ENCODE measurements around the gene SBF2. TPM values are rescaled to one million over a fixed set of nuclear protein-coding genes. Genes with fewer than 3 reads are reported as not detected.
"Not testable (repeated sequence)": the region's sequence is repeated elsewhere in the genome, so short reads cannot be mapped to it uniquely, and the experiment has no call there.

SBF2 gene
- total RNA-seq, 1 donor from 2014 or later: 30.7 TPM

DNA sequence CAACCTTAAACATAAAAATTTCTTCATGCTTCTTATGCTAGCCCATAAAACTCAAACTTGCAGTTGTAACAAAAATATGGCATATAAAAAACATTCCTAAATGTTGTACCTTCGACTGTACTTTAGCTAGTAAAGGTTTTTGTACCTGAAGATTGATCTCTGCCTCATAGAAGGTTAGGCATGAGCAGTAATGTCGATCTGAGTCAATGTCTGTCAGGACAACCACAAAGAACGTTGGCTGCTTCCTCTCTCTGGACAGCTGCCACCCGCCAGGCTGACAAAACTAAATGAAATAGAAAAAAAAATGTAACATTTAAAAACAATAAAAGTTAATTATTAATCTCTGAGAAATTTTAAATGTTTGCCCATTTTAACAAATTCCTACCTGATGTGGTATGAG lies 251.3 kb downstream of the SBF2 start:
- H3K4me3 Mint-ChIP-seq (ENCODE audit: unreplicated experiment): no peak overlapping the region
- DNase-seq: no peak
- H3K27me3 Mint-ChIP-seq (ENCODE audit: unreplicated experiment): no peaks in the 10 kb centered on the region
- H3K9me3 Mint-ChIP-seq (ENCODE audit: unreplicated experiment): peaks cover 5% of the 10 kb centered on the region
- no peak overlapping the region for H3K27ac Mint-ChIP-seq (ENCODE audit: unreplicated experiment)
- no peaks in the 10 kb centered on the region for H3K4me1 Mint-ChIP-seq (ENCODE audit: low read depth, unreplicated experiment)
- TF ChIP-seq, protein P1, sequence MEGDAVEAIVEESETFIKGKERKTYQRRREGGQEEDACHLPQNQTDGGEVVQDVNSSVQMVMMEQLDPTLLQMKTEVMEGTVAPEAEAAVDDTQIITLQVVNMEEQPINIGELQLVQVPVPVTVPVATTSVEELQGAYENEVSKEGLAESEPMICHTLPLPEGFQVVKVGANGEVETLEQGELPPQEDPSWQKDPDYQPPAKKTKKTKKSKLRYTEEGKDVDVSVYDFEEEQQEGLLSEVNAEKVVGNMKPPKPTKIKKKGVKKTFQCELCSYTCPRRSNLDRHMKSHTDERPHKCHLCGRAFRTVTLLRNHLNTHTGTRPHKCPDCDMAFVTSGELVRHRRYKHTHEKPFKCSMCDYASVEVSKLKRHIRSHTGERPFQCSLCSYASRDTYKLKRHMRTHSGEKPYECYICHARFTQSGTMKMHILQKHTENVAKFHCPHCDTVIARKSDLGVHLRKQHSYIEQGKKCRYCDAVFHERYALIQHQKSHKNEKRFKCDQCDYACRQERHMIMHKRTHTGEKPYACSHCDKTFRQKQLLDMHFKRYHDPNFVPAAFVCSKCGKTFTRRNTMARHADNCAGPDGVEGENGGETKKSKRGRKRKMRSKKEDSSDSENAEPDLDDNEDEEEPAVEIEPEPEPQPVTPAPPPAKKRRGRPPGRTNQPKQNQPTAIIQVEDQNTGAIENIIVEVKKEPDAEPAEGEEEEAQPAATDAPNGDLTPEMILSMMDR (IDR thresholded peaks at IDR 0.05; ENCODE audit: partially characterized antibody, unreplicated experiment): no peak
- peaks cover 10% of the 10 kb centered on the region for H3K36me3 Mint-ChIP-seq (ENCODE audit: unreplicated experiment)

DNA sequence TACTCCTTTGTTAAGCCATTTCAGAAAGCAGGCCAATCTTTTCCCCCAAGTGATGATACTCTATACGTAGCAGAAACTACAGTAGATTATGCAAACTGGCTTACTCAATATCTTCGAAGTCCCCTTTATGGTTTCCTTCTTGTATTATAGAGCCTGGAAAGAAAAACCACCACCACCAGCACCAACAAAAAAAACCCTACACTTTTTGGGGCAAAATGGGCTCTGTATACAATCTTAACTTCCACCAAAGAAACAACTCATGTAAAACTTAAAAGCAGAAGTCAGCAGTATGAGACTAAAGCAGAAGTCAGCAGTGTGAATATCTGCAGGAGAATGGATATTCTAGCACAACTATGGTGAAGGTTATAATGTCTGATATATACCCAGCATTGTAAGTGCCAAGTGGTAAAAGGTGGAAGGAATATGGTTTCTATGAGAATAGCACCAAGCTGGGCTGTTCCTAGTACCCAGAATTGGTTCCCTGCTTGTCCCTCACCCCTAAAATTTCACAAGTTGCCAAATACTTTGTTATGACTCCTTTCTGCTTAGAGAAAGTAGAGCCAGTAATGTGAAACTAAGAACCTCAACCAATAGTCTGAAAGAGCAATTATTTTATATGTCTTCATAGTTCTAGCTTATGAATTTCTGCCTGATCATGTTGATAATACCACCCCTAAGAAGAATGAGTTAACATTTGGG lies 252.1 kb downstream of the SBF2 start:
- TF ChIP-seq, protein P1 (IDR thresholded peaks at IDR 0.05; ENCODE audit: partially characterized antibody, unreplicated experiment): no peak
- no peak for DNase-seq
- Mint-ChIP-seq H3K4me1 (ENCODE audit: low read depth, unreplicated experiment) (no peaks in the 10 kb centered on the region), H3K36me3 (ENCODE audit: unreplicated experiment) (peaks cover 10% of the 10 kb centered on the region), H3K27ac (ENCODE audit: unreplicated experiment) (no peak overlapping the region), H3K9me3 (ENCODE audit: unreplicated experiment) (peaks cover 5% of the 10 kb centered on the region), H3K27me3 (ENCODE audit: unreplicated experiment) (no peaks in the 10 kb centered on the region), H3K4me3 (ENCODE audit: unreplicated experiment) (no peak overlapping the region)

DNA sequence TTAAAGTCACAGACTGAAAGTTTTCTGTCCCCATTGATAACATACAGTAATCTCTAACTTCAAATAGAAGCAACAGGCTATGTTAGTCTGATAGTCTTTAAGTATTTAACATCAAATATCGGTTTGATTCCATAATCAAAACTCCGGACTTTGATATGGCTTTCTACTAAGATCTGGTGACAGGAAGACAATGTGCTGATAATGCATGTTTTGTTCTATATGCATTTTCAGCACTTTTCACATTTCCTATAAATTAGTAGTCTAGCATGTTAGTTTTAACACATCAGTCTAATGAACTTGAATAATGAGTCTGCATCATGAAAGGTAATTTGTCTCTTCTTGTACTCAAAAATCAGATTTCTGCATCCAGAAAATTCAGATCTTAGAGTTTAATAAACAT lies 252.7 kb downstream of the SBF2 start:
- no peaks in the 10 kb centered on the region for H3K4me1 Mint-ChIP-seq (ENCODE audit: low read depth, unreplicated experiment)
- H3K27me3 Mint-ChIP-seq (ENCODE audit: unreplicated experiment): no peaks in the 10 kb centered on the region
- H3K4me3 Mint-ChIP-seq (ENCODE audit: unreplicated experiment): no peak overlapping the region
- peaks cover 10% of the 10 kb centered on the region for H3K36me3 Mint-ChIP-seq (ENCODE audit: unreplicated experiment)
- DNase-seq: no peak
- TF ChIP-seq, protein P1 (IDR thresholded peaks at IDR 0.05; ENCODE audit: partially characterized antibody, unreplicated experiment): no peak
- H3K27ac Mint-ChIP-seq (ENCODE audit: unreplicated experiment): no peak overlapping the region
- H3K9me3 Mint-ChIP-seq (ENCODE audit: unreplicated experiment): peaks cover 5% of the 10 kb centered on the region

DNA sequence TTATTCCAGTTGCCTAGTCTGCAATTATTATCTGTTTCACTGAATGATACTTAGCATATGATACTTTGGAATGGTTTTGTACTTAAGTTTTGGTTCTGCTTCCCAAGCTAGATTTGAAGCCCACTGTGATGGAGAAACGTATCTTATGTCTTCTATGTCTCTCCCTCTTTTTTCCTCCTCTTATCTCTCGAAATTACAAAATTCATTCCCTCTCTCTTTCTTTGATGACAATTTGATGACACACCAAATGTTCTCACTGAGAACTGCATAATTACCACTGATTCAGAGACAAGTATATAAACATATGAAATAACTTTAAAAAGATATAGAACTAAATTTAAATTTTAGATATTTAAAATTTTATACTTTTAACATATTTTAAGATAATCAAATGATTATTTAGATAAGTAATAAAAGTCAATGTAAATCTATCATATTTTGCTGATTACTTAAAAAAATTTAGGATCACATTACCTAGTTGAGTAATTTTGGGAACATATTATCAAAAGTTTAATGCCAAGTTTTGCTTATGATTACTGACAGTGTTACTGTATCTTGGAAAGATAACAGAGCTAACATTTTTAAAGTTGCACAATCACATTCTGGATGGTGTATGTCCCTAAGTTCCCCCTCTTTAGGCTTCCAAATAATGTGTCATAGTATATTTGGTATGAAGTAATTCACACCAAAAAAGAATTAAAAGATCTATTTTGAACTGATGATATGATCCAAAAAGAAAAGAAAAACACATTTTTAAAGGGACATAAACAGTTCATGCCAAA lies 255.3 kb downstream of the SBF2 start:
- TF ChIP-seq, protein P1 (IDR thresholded peaks at IDR 0.05; ENCODE audit: partially characterized antibody, unreplicated experiment): no peak
- H3K27me3 Mint-ChIP-seq (ENCODE audit: unreplicated experiment): no peaks in the 10 kb centered on the region
- no peak overlapping the region for H3K27ac Mint-ChIP-seq (ENCODE audit: unreplicated experiment)
- no peak for DNase-seq
- peaks cover 3% of the 10 kb centered on the region for H3K9me3 Mint-ChIP-seq (ENCODE audit: unreplicated experiment)
- H3K4me1 Mint-ChIP-seq (ENCODE audit: low read depth, unreplicated experiment): no peaks in the 10 kb centered on the region
- peaks cover 1% of the 10 kb centered on the region for H3K36me3 Mint-ChIP-seq (ENCODE audit: unreplicated experiment)
- H3K4me3 Mint-ChIP-seq (ENCODE audit: unreplicated experiment): no peak overlapping the region

DNA sequence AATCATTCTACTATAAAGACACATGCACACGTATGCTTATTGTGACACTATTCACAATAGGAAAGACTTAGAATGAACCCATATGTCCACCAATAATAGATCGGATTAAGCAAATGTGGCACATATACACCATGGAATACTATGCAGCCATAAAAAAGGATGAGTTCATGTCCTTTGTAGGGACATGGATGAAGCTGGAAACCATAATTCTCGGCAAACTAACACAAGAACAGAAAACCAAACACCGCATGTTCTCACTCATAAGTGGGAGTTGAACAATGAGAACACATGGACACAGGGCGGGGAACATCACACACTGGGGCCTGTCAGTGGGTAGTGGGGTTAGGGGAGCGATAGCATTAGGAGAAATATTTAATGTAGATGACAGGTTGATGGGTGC lies 258.1 kb downstream of the SBF2 start:
- H3K9me3 Mint-ChIP-seq (ENCODE audit: unreplicated experiment); H3K27me3 Mint-ChIP-seq (ENCODE audit: unreplicated experiment); DNase-seq; H3K4me3 Mint-ChIP-seq (ENCODE audit: unreplicated experiment); H3K4me1 Mint-ChIP-seq (ENCODE audit: low read depth, unreplicated experiment); H3K36me3 Mint-ChIP-seq (ENCODE audit: unreplicated experiment); H3K27ac Mint-ChIP-seq (ENCODE audit: unreplicated experiment): not testable (repeated sequence)

Data from glutamatergic neuron (in vitro differentiated cells).